Measurements from ENCODE around the gene CASKIN1. TPM values are rescaled to one million over a fixed set of nuclear protein-coding genes. Genes with fewer than 3 reads are reported as not detected.

CASKIN1 gene
- total RNA-seq, 1 donor from 2014 or later, result 1.6 TPM

DNA sequence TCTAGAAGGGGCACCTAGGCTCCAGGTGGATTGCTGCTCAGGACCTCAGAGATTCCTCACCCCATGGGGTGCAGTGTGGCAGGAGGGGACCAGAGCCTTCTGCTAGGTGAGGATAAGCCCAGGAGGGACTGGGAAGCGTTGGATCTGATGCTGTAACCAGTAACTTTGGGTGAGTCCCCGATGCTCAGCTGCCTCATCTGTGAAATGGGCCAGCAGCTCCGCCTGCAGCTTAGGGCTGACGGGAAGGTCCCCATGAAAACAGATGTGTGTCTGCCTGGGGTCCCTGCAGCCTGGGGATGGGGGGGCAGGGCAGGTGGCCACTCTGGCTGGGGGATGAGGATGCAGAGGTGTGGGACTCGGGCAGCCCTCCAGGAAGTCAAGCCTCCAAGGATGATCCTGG, 2.7 kb upstream of the CASKIN1 start:
- Histone ChIP-seq H3K79me2 (ENCODE audit: low read depth) (no peaks in the 10 kb centered on the region), H2AFZ (replicated peaks) (no peak overlapping the region), H3K9ac (no peak overlapping the region), H3K27ac (no peak overlapping the region), H3K27me3 (peaks cover 63% of the 10 kb centered on the region), H3K36me3 (no peaks in the 10 kb centered on the region), H3K4me2 (no peak overlapping the region), H3K4me1 (peaks cover 14% of the 10 kb centered on the region), H3K9me3 (ENCODE audit: low read depth) (no peaks in the 10 kb centered on the region), H4K20me1 (ENCODE audit: low read depth) (peaks cover 17% of the 10 kb centered on the region), H3K4me3 (no peak overlapping the region), H3F3A (ENCODE audit: low read depth) (peaks cover 26% of the 10 kb centered on the region)
- Mint-ChIP-seq H3K27ac (no peak overlapping the region), H3K27me3 (ENCODE audit: insufficient read depth, low read depth) (peaks cover 17% of the 10 kb centered on the region), H3K9me3 (no peaks in the 10 kb centered on the region), H3K4me3 (no peak overlapping the region), H3K4me1 (peaks cover 8% of the 10 kb centered on the region), H3K36me3 (no peaks in the 10 kb centered on the region)
- no peak for DNase-seq (ENCODE audit: low spot score)
- TF ChIP-seq EZH2phosphoT487 (IDR thresholded peaks at IDR 0.05), result no peak
- no peak for TF ChIP-seq EZH2 (IDR thresholded peaks at IDR 0.05)
- TF ChIP-seq, protein P1, sequence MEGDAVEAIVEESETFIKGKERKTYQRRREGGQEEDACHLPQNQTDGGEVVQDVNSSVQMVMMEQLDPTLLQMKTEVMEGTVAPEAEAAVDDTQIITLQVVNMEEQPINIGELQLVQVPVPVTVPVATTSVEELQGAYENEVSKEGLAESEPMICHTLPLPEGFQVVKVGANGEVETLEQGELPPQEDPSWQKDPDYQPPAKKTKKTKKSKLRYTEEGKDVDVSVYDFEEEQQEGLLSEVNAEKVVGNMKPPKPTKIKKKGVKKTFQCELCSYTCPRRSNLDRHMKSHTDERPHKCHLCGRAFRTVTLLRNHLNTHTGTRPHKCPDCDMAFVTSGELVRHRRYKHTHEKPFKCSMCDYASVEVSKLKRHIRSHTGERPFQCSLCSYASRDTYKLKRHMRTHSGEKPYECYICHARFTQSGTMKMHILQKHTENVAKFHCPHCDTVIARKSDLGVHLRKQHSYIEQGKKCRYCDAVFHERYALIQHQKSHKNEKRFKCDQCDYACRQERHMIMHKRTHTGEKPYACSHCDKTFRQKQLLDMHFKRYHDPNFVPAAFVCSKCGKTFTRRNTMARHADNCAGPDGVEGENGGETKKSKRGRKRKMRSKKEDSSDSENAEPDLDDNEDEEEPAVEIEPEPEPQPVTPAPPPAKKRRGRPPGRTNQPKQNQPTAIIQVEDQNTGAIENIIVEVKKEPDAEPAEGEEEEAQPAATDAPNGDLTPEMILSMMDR (IDR thresholded peaks at IDR 0.05), result no peak

DNA sequence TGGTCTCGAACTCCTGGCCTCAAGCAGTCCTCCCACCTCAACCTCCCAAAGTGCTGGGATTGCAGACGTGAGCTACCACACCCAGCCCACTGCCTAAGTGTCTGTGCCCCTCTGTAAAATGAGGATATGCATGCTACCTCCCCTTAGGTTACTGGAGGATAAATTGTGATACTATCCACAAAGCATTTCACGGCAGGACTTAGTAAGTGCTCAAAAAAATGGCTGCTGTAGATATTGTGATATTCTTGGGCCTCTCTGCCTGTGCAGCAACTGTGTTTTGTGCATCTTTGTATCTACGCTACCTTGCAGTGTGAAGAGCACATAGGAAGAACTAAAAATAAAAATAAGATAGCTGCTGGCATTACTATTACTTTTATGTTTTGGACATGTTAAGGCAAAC, 1.9 kb upstream of the CASKIN1 start:
- TF ChIP-seq, protein P1 (IDR thresholded peaks at IDR 0.05), result no peak
- no peak for TF ChIP-seq EZH2 (IDR thresholded peaks at IDR 0.05)
- no peak for TF ChIP-seq EZH2phosphoT487 (IDR thresholded peaks at IDR 0.05)
- no peaks in the 10 kb centered on the region for H3K9me3 Mint-ChIP-seq
- H3K27ac Mint-ChIP-seq, result no peak overlapping the region
- Histone ChIP-seq H4K20me1 (ENCODE audit: low read depth) (peaks cover 17% of the 10 kb centered on the region), H3F3A (ENCODE audit: low read depth) (peaks cover 26% of the 10 kb centered on the region), H3K27ac (no peak overlapping the region), H3K79me2 (ENCODE audit: low read depth) (no peaks in the 10 kb centered on the region), H3K9me3 (ENCODE audit: low read depth) (no peaks in the 10 kb centered on the region), H3K4me3 (no peak overlapping the region), H3K36me3 (no peaks in the 10 kb centered on the region), H3K4me1 (peaks cover 14% of the 10 kb centered on the region), H3K9ac (no peak overlapping the region), H3K27me3 (peaks cover 63% of the 10 kb centered on the region), H2AFZ (replicated peaks) (no peak overlapping the region), H3K4me2 (no peak overlapping the region)
- H3K4me3 Mint-ChIP-seq, result peak overlapping the region; percentile 81
- no peak for DNase-seq (ENCODE audit: low spot score)
- peaks cover 8% of the 10 kb centered on the region for H3K4me1 Mint-ChIP-seq
- peaks cover 17% of the 10 kb centered on the region for H3K27me3 Mint-ChIP-seq (ENCODE audit: insufficient read depth, low read depth)
- H3K36me3 Mint-ChIP-seq, result no peaks in the 10 kb centered on the region

DNA sequence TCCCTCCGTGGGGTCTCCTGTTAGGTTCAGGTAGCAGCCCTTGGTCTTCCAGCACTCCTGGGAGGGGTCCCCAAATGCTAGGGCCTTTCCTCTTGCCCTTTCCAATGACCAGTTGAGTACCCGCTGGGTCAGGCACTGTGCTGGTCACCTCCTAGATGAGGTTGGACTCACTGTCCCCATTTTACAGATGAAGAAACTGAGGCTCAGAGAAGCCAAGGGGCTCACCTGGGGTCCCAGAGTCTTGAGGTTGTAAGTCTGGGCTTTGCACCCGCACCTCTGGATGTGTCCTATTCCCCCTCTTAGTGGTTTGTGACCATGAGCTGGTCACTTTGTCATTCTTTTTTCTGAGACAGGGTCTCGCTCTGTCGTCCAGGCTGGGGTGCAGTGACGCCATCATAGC, 1.4 kb upstream of the CASKIN1 start:
- no peak overlapping the region for H2AFZ ChIP-seq (replicated peaks)
- no peaks in the 10 kb centered on the region for H3K9me3 Mint-ChIP-seq
- no peak overlapping the region for H3K9ac ChIP-seq
- no peak overlapping the region for H3K4me3 ChIP-seq
- peaks cover 26% of the 10 kb centered on the region for H3F3A ChIP-seq (ENCODE audit: low read depth)
- H3K4me2 ChIP-seq, result no peak overlapping the region
- no peaks in the 10 kb centered on the region for H3K36me3 Mint-ChIP-seq
- H3K27ac ChIP-seq, result no peak overlapping the region
- H3K4me1 Mint-ChIP-seq, result peaks cover 8% of the 10 kb centered on the region
- TF ChIP-seq, protein P1 (IDR thresholded peaks at IDR 0.05), result no peak
- TF ChIP-seq EZH2 (IDR thresholded peaks at IDR 0.05) (no peak), EZH2phosphoT487 (IDR thresholded peaks at IDR 0.05) (no peak)
- no peaks in the 10 kb centered on the region for H3K36me3 ChIP-seq
- peak overlapping the region; percentile 81 for H3K4me3 Mint-ChIP-seq
- no peaks in the 10 kb centered on the region for H3K79me2 ChIP-seq (ENCODE audit: low read depth)
- H4K20me1 ChIP-seq (ENCODE audit: low read depth), result peaks cover 17% of the 10 kb centered on the region
- peaks cover 17% of the 10 kb centered on the region for H3K27me3 Mint-ChIP-seq (ENCODE audit: insufficient read depth, low read depth)
- H3K27ac Mint-ChIP-seq, result no peak overlapping the region
- DNase-seq (ENCODE audit: low spot score), result no peak
- H3K9me3 ChIP-seq (ENCODE audit: low read depth), result no peaks in the 10 kb centered on the region
- peaks cover 14% of the 10 kb centered on the region for H3K4me1 ChIP-seq
- peaks cover 63% of the 10 kb centered on the region for H3K27me3 ChIP-seq

Measured in neural progenitor cell (in vitro differentiated cells).